Osteocyte (in vitro differentiated cells): ENCODE data around the gene NPHS1. TPM values are rescaled to one million over a fixed set of nuclear protein-coding genes. Genes with fewer than 3 reads are reported as not detected.
A peak's percentile ranks its signal among the peaks of the same experiment; 100 is the strongest.

Experiments
- DNase-seq: peaks from one replicate; pipeline ENCODE4 v3.0.0; 2021; ENCODE audit warnings: mixed read lengths; ENCODE audit not compliant: unreplicated experiment; ENCODE audit errors: extremely low spot score
- H3K27ac Mint-ChIP-seq: one replicate; pipeline ENCODE4 v1.8.0; 2021; ENCODE audit warnings: mild to moderate bottlenecking, mixed read lengths; ENCODE audit not compliant: unreplicated experiment
- H3K27me3 Mint-ChIP-seq: one replicate; pipeline ENCODE4 v1.8.0; 2021; ENCODE audit warnings: mixed read lengths; ENCODE audit not compliant: unreplicated experiment
- H3K36me3 Mint-ChIP-seq: one replicate; pipeline ENCODE4 v1.8.0; 2021; ENCODE audit warnings: mixed read lengths; ENCODE audit not compliant: unreplicated experiment
- H3K4me1 Mint-ChIP-seq: one replicate; pipeline ENCODE4 v1.8.0; 2021; ENCODE audit warnings: mixed read lengths; ENCODE audit not compliant: unreplicated experiment
- H3K4me3 Mint-ChIP-seq: one replicate; pipeline ENCODE4 v1.8.0; 2021; ENCODE audit warnings: mild to moderate bottlenecking, moderate library complexity, mixed read lengths; ENCODE audit not compliant: unreplicated experiment
- H3K9me3 Mint-ChIP-seq: one replicate; pipeline ENCODE4 v1.8.0; 2021; ENCODE audit warnings: mixed read lengths; ENCODE audit not compliant: unreplicated experiment
- total RNA-seq: library from RNA; stranded (reverse); gene quantifications from 2 replicates; pipeline ENCODE4 v1.2.1, GENCODE V29; 2021
- TF ChIP-seq, protein P1 (sequence below): fragments of 200-600 bp; sonication (generic); IDR thresholded peaks from 2 replicates; pipeline ENCODE4 v1.5.0; 2021; ENCODE audit warnings: antibody characterized with exemption, mild to moderate bottlenecking, moderate library complexity

Gene NPHS1
- total RNA-seq, 1 donor from 2014 or later = not detected

DNA sequence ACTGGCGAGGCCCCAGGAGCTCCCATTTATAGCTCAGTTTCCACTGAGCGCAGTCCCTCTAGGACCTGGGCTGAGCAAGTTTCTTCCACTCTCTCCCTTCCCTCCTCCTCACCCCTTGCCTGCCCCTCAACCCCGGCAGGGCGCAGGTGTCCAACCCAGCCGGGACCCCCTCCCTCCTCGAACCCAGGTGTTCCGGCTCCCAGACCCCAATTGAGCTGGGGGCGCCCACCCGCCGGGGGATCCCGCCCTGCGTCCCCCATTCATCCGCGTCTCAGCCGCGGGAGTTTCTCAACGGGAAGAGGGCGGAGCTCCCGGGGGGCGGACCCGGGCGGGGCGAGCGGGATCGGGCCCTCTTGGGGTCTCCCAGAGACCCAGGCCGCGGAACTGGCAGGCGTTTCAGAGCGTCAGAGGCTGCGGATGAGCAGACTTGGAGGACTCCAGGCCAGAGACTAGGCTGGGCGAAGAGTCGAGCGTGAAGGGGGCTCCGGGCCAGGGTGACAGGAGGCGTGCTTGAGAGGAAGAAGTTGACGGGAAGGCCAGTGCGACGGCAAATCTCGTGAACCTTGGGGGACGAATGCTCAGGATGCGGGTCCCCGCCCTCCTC is 4.3 kb upstream of the NPHS1 start, which contains the start of gene KIRREL2:
Gene KIRREL2, plus strand, starts transcription at position 366 of the 604 bp plus-strand sequence. Its CDS starts 209 bp downstream, at position 575.
- Mint-ChIP-seq H3K27ac (no peak within 1 kb of the TSS), H3K27me3 (peaks cover 77% of the 10 kb centered on the region)

DNA sequence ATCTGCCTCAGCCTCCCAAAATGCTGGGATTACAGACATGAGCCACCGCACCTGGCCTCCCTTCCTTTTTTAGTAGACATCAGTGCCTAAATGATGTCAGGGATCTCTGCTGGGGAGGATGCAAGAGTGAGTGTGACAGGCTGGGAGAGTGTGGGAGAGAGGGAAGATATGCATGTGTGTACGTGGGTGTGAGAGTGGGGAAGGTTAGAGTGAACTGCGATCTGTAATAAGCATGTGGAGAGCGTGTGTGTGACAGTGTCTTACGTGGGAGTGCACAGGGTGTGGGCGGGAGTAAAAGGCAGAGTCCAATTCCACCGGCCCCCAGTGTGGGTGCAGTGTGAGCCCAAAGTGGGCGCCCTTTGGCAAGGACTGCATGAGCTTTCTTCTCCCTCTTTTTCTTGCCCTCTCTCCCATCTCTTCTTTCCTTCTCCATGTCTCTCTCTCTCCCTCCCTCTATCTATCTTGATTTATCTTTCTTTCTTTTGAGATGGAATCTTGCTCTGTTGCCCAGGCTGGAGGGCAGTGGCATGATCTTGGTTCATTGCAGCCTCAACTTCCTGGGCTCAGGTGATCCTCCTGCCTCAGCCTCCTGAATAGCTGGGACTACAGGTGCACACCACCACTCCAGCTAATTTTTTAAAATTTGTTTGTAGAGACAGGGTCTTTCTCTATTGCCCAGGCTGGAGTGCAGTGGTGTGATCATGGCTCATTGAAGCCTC is 893 bp upstream of the NPHS1 start:
- Mint-ChIP-seq H3K27ac (no peak overlapping the region), H3K4me1 (peaks cover 3% of the 10 kb centered on the region), H3K9me3 (no peaks in the 10 kb centered on the region), H3K4me3 (no peak overlapping the region), H3K27me3 (peaks cover 60% of the 10 kb centered on the region), H3K36me3 (no peaks in the 10 kb centered on the region)
- TF ChIP-seq, protein P1, sequence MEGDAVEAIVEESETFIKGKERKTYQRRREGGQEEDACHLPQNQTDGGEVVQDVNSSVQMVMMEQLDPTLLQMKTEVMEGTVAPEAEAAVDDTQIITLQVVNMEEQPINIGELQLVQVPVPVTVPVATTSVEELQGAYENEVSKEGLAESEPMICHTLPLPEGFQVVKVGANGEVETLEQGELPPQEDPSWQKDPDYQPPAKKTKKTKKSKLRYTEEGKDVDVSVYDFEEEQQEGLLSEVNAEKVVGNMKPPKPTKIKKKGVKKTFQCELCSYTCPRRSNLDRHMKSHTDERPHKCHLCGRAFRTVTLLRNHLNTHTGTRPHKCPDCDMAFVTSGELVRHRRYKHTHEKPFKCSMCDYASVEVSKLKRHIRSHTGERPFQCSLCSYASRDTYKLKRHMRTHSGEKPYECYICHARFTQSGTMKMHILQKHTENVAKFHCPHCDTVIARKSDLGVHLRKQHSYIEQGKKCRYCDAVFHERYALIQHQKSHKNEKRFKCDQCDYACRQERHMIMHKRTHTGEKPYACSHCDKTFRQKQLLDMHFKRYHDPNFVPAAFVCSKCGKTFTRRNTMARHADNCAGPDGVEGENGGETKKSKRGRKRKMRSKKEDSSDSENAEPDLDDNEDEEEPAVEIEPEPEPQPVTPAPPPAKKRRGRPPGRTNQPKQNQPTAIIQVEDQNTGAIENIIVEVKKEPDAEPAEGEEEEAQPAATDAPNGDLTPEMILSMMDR = no peak
- DNase-seq = no peak

More for the DNA sequence above, 4.3 kb upstream of the NPHS1 start, which contains the start of gene KIRREL2:
- Mint-ChIP-seq H3K36me3 (no peaks in the 10 kb centered on the region), H3K4me1 (peaks cover 10% of the 10 kb centered on the region), H3K9me3 (no peaks in the 10 kb centered on the region), H3K4me3 (peak within 1 kb of the TSS; percentile 68)
- TF ChIP-seq, protein P1 = no peak
- no peak for DNase-seq

DNA sequence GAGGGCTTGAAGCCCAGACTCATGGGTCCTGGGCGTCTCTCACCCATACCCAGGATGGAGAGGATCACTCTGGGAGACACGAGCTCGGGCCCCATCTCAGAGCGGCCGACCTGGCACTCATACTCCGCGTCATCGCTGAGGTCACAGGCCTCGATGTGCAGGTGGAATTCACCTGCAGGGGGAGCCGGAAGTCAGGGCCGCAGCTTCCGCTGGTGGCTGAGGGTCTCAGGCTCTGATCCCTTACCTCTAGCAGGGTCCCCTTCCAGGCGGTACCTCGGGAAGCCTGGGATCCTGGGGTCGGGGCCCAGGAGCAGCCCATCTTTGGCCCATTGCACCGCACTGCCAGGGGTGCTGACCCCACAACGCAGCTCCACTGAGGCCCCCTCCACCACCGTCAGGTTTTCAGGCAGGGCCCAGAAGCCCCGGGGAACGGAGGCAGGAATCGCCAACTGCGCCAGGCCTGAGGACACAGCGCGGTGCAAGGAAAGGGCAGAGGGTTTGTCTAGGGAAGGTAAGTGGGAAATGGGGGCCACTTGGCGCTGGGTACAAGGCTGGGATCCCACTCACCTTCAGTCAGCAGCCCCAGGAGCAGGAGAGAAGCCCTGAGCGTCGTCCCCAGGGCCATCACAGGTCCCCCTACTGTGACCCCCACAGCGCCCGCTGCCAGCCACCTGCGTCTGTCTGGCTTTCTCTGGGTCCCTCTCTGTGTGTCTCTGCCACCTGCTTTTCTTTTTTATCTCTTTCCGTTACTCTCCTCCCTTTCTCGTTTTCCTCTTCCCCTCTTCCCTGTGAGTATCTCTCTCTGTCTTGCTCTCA is 883 bp downstream of the NPHS1 start:
- Mint-ChIP-seq H3K36me3 (no peaks in the 10 kb centered on the region), H3K4me1 (peaks cover 4% of the 10 kb centered on the region), H3K27me3 (peaks cover 55% of the 10 kb centered on the region), H3K9me3 (no peaks in the 10 kb centered on the region), H3K27ac (no peak overlapping the region), H3K4me3 (no peak overlapping the region)
- DNase-seq = no peak
- TF ChIP-seq, protein P1 = peak; percentile 7

DNA sequence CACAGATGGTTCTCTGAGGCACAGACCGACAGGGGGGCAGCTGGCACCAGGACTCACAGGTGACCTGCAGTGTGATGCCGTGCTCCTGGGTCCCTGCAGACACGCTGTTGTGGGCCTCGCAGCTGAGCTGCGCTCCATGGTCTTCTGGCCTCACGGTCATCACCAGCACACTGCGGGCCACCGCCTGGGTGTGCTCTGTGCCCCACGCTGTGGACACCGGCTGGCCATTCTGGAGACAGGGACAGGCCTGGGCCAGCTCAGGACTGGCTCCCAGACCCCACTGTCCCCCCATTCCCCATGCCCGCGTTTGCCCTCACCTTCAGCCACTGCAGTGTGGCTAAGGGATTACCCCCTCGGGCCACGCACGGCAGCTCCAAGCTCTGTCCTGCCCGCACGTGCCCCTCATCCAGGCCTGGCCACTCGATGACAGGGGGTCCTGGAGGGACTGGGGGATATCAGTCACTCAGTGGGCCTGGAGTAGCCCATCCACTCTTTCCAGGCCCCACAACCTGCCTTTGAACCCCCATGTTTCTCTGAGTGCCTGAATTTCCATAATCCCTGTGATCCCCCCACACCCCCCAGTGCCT is 3.3 kb downstream of the NPHS1 start:
- no peak for DNase-seq
- TF ChIP-seq, protein P1 = no peak
- no peaks in the 10 kb centered on the region for H3K9me3 Mint-ChIP-seq
- no peak overlapping the region for H3K27ac Mint-ChIP-seq
- peaks cover 15% of the 10 kb centered on the region for H3K4me1 Mint-ChIP-seq
- H3K4me3 Mint-ChIP-seq = no peak overlapping the region
- H3K36me3 Mint-ChIP-seq = no peaks in the 10 kb centered on the region
- H3K27me3 Mint-ChIP-seq = peaks cover 59% of the 10 kb centered on the region
